SU-DHL-6 (cell line): ENCODE measurements around the gene SNTB2.

Experiments
- H2AFZ ChIP-seq: fragments of 200-600 bp; sonication (generic); 2 replicates; pipeline ENCODE4 v1.6.1; 2014; ENCODE audit warnings: low read depth, mild to moderate bottlenecking, moderate library complexity, mixed read lengths, antibody characterized with exemption, low read length; ENCODE audit not compliant: severe bottlenecking
- H3F3A ChIP-seq: fragments of 200-600 bp; shearing (Covaris generic); 2 replicates; pipeline ENCODE4 v1.6.0; 2016; ENCODE audit warnings: antibody characterized with exemption, mild to moderate bottlenecking; ENCODE audit not compliant: insufficient read depth
- H3K27ac ChIP-seq: fragments of 200-600 bp; sonication (generic); 2 replicates; pipeline ENCODE4 v1.5.1; 2016; ENCODE audit warnings: low read depth, mild to moderate bottlenecking, low read length, moderate library complexity, mixed read lengths
- H3K27me3 ChIP-seq: fragments of 200-600 bp; sonication (generic), shearing (Covaris generic); 2 replicates; pipeline ENCODE4 v1.6.0; 2014; ENCODE audit warnings: mild to moderate bottlenecking, low read length
- H3K36me3 ChIP-seq: fragments of 200-600 bp; sonication (generic); 2 replicates; pipeline ENCODE4 v1.6.1; 2014; ENCODE audit warnings: mild to moderate bottlenecking, low read length, mixed read lengths
- H3K4me2 ChIP-seq: fragments of 300-600, 200-600 bp; shearing (Covaris generic), sonication (generic); 2 replicates; pipeline ENCODE4 v1.6.0; 2014; ENCODE audit warnings: low read length, low read depth, mild to moderate bottlenecking; ENCODE audit not compliant: poor library complexity, severe bottlenecking
- H3K4me3 ChIP-seq: fragments of 200-600 bp; sonication (generic); 2 replicates; pipeline ENCODE4 v1.5.1; 2014; ENCODE audit warnings: antibody characterized with exemption, low read length, mild to moderate bottlenecking, mixed read lengths; ENCODE audit not compliant: insufficient read depth, poor library complexity, severe bottlenecking
- H3K79me2 ChIP-seq: fragments of 200-600 bp; sonication (generic); 2 replicates; pipeline ENCODE4 v1.6.1; 2014; ENCODE audit warnings: mild to moderate bottlenecking, low read length, moderate library complexity; ENCODE audit not compliant: insufficient read depth
- H3K9ac ChIP-seq: fragments of 200-600 bp; sonication (generic); 2 replicates; pipeline ENCODE4 v1.7.0; 2014; ENCODE audit warnings: mild to moderate bottlenecking, low read length
- H3K9me2 ChIP-seq: fragments of 200-600 bp; sonication (generic); replicated peaks from 2 replicates; pipeline ENCODE4 v1.6.1; 2014; ENCODE audit warnings: low read length; ENCODE audit not compliant: insufficient read depth
- H3K9me3 ChIP-seq: fragments of 200-600 bp; sonication (generic); 2 replicates; pipeline ENCODE4 v1.6.1; 2014; ENCODE audit warnings: low read length, mixed read lengths; ENCODE audit not compliant: insufficient read depth
- H4K20me1 ChIP-seq: fragments of 200-600 bp; sonication (generic); 2 replicates; pipeline ENCODE4 v1.6.1; 2014; ENCODE audit warnings: low read depth, mild to moderate bottlenecking, antibody characterized with exemption, low read length, moderate library complexity, mixed read lengths
- EZH2phosphoT487 ChIP-seq: fragments of 200-600 bp; sonication (generic), shearing (Covaris generic); conservative IDR thresholded peaks from 2 replicates; pipeline ENCODE4 v1.6.1; 2018; ENCODE audit warnings: mild to moderate bottlenecking, antibody characterized with exemption, low read length, moderate library complexity, mixed read lengths
- TF ChIP-seq, protein P1 (sequence below): fragments of 200-600 bp; sonication (generic); IDR thresholded peaks from one replicate; pipeline ENCODE4 v1.5.1; 2017; ENCODE audit warnings: antibody characterized with exemption, mild to moderate bottlenecking, low read length, moderate library complexity; ENCODE audit not compliant: insufficient read depth, poor library complexity, severe bottlenecking

The SNTB2 gene

DNA sequence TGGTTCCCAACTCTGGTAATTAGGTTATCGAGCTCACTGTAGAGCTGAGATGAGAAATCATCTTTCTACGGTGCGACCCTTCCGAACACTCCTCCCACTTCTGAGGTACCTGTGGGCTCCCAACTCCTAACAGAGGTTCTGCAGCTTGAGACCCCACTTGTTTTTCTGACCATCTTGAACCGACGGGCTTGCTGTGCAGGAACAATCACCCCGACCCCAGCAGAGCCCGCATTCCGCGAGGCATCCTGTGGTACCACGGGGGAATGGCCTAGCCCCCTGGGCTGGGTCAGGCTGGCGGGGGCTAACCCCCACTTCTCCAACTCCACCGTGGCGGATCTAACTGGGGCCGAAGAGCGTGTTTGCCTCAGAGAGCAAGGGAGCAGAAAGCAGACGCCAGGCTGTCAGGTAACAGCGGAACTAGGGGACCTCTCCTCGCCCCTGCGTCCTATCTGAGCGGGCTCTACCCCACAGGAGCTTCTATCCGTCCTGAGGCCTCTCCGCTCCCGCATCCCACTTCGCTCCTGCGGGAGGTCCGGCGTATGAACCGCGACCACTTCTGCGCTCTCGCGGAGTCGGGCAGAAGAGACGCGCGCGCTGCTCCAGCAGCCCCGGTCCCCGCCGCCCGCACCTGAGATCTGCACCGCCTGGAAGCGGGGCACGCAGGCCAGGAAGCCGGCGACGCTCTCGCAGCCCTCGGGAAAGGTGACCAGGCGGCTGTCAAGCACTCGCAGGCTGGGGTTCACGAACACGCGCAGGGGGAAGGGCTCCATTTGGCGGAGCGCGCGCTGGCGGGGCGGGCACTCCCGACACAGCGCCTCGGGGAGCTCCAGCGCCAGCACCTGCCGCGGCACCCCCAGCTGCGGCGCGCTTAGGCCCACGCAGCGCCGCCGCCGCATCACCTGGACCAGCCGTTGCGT, 142.7 kb downstream of the SNTB2 start:
- TF ChIP-seq, protein P1, sequence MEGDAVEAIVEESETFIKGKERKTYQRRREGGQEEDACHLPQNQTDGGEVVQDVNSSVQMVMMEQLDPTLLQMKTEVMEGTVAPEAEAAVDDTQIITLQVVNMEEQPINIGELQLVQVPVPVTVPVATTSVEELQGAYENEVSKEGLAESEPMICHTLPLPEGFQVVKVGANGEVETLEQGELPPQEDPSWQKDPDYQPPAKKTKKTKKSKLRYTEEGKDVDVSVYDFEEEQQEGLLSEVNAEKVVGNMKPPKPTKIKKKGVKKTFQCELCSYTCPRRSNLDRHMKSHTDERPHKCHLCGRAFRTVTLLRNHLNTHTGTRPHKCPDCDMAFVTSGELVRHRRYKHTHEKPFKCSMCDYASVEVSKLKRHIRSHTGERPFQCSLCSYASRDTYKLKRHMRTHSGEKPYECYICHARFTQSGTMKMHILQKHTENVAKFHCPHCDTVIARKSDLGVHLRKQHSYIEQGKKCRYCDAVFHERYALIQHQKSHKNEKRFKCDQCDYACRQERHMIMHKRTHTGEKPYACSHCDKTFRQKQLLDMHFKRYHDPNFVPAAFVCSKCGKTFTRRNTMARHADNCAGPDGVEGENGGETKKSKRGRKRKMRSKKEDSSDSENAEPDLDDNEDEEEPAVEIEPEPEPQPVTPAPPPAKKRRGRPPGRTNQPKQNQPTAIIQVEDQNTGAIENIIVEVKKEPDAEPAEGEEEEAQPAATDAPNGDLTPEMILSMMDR = no peak
- no peak for TF ChIP-seq EZH2phosphoT487
- Histone ChIP-seq H3K9ac (peak overlapping the region; percentile 87), H3F3A (peaks cover 14% of the 10 kb centered on the region), H4K20me1 (peaks cover 3% of the 10 kb centered on the region; the same call in 1 of the 2 replicates), H3K27ac (peak overlapping the region; percentile 67), H3K9me3 (no peaks in the 10 kb centered on the region), H3K27me3 (no peaks in the 10 kb centered on the region), H3K9me2 (no peaks in the 10 kb centered on the region), H3K79me2 (peaks cover 56% of the 10 kb centered on the region), H3K36me3 (peaks cover 3% of the 10 kb centered on the region), H2AFZ (peak overlapping the region; percentile 34), H3K4me3 (peak overlapping the region; percentile 66), H3K4me2 (peak overlapping the region; percentile 88)

DNA sequence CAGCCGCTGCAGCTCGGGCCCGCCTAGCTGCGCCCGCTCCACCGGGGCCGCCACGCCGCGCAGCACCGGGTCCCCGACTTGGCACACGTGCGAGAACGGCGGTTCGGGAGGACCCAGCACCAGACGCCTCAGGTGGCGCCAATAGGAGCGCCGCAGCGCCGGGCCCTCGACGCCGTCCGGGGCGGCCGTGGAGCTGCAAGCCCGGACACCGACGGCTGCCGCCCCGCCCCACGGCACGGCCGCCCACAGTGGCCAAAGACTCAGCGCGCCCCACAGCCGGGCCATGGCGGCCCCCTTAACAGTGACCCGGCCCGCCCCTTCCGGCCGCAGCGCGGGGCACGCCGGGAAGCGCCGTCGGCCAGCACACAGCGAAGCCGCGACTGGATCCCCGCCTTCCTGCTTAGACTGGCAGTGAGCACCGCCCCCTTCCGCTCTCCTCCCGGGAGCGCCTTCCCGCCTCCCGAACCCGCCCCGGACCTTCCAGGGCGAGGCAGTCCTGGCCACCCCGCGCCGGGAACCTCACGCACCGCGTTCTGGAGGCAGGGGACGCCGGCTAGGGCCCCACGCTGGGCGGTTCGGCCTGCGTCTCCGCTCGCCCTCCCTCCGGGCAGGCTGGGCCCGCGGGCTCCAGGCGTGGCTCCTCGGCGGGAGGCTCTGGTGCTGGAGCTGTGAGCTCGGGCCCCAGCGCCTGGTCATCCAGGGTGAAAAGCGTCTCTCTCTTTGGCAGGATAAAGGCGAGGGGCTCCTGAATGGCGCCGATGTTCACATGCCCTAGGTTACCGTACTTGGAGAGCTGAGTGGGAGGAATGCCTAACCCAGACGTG, 143.5 kb downstream of the SNTB2 start, which contains the start of gene PDF:
TSS of gene PDF (minus strand) at position 303 of the 824 bp plus-strand sequence. CDS start at position 285, 18 bp downstream.
- H3K27ac ChIP-seq = peak within 1 kb of the TSS; percentile 67
- peaks cover 3% of the 10 kb centered on the region; the same call in 1 of the 2 replicates for H4K20me1 ChIP-seq
- H3K27me3 ChIP-seq = no peaks in the 10 kb centered on the region
- H3K9me3 ChIP-seq = no peaks in the 10 kb centered on the region
- peaks cover 14% of the 10 kb centered on the region for H3F3A ChIP-seq
- peak within 1 kb of the TSS; percentile 65 for H2AFZ ChIP-seq
- H3K9ac ChIP-seq = peak within 1 kb of the TSS; percentile 87
- H3K79me2 ChIP-seq = peaks cover 47% of the 10 kb centered on the region
- H3K9me2 ChIP-seq = no peaks in the 10 kb centered on the region
- H3K4me2 ChIP-seq = peak within 1 kb of the TSS; percentile 88
- peak within 1 kb of the TSS; percentile 66 for H3K4me3 ChIP-seq
- H3K36me3 ChIP-seq = peaks cover 3% of the 10 kb centered on the region
- no peak for TF ChIP-seq EZH2phosphoT487
- TF ChIP-seq, protein P1 = no peak

DNA sequence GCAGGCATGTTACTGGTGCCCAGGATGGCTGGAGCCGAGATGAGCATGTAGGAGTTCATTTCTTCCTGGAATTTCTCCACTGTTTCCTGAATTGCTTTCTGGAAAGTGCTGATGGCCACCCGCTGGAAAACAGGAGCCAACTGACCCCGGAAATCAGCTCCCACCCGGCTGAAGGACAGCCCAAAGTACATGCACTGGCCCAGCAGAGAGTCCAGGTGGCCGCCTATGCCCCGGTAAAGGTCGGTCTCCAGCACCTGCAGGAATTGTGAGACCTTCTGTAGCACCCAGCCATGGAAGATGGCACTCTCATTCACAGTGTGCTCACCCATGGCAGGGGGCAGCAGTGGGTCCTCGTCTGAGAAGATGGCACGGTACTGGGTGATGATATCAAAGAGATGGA, 147.7 kb downstream of the SNTB2 start:
- Histone ChIP-seq H3K4me3 (no peak overlapping the region), H3K9me2 (no peaks in the 10 kb centered on the region), H2AFZ (no peak overlapping the region), H3K27me3 (no peaks in the 10 kb centered on the region), H3K9ac (no peak overlapping the region), H4K20me1 (no peaks in the 10 kb centered on the region), H3K79me2 (peaks cover 18% of the 10 kb centered on the region), H3K9me3 (no peaks in the 10 kb centered on the region), H3K4me2 (no peak overlapping the region), H3K36me3 (no peaks in the 10 kb centered on the region; the same call in 1 of the 2 replicates), H3F3A (peaks cover 8% of the 10 kb centered on the region), H3K27ac (no peak overlapping the region)
- TF ChIP-seq, protein P1 = no peak
- no peak for TF ChIP-seq EZH2phosphoT487
